GM19463 (cell line): ENCODE data around the gene MDFI.

ENCODE experiments used
- ATAC-seq: cut with Tn5 transposase; IDR thresholded peaks from one replicate; pipeline ENCODE4 v1.9.1; 2021; ENCODE audit warnings: mild to moderate bottlenecking, moderate library complexity; ENCODE audit not compliant: unreplicated experiment

The MDFI gene, protein sequence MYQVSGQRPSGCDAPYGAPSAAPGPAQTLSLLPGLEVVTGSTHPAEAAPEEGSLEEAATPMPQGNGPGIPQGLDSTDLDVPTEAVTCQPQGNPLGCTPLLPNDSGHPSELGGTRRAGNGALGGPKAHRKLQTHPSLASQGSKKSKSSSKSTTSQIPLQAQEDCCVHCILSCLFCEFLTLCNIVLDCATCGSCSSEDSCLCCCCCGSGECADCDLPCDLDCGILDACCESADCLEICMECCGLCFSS

DNA sequence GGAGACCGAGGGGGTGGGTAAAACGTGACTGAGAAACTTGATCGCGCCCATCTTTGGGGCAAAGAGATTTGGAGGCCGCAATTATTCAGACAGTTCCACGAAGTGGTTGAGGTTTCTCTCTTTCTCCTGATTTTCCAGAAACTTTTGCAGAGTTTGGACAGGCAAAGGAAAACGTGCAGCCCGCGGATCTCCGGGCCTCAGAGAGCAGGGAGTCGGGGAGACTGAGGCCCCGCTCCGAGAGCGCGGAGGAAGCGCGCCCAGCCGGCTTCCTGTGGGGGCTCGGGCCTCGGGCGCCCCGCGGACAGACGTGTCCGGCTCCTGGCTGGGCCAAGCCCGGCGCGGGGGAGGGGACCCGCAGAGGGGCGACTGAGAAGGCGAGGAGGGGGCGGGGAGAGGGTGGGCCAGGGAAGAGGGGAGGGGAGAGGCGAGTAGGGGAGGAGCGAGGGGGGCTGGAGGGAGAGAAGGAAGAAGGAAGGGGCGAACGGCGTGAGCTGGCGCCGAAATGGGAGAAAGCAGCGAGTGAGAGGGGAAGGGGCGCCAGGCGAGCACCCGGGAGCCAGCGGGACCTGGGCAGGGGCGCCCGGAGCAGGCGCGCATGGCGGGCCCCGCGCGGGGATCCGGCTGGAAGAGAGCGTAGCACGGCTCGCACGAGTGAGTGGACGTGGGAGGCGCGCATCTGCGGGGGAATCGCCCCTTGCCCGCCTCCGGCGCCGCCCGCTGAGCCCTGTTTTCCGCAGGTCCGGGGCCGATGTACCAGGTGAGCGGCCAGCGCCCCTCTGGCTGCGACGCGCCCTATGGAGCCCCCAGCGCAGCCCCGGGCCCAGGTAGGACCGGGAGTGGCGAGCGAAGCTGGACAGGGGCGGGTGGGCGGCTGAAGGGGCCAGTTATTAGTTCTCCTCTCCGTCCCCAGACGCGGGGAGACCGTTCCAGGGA is at the start of gene MDFI:
Gene MDFI, plus strand, starts transcription at position 467 of the 933 bp plus-strand sequence. Its CDS starts 282 bp downstream, at position 749.
- no peak for ATAC-seq

DNA sequence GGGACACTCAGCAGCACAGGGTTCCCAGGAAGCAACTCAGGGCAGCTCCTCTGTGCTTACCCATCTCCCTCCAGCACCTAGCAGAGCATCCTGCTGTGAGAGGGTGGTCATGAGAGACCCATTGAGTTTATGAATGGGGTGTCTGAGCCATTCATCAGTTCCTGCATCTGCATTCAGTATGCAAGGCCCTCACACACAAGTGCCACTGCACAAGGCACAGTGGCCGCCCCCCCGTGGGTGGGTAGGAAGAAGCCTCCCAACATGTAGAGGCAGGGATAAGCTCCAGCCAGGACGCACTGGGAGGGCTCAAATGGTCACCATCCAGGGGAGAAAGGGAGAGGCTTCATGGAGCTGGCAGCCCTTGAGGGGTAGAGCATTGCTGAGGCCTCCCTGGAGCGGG is 49.0 kb upstream of the MDFI start:
- no peak for ATAC-seq

DNA sequence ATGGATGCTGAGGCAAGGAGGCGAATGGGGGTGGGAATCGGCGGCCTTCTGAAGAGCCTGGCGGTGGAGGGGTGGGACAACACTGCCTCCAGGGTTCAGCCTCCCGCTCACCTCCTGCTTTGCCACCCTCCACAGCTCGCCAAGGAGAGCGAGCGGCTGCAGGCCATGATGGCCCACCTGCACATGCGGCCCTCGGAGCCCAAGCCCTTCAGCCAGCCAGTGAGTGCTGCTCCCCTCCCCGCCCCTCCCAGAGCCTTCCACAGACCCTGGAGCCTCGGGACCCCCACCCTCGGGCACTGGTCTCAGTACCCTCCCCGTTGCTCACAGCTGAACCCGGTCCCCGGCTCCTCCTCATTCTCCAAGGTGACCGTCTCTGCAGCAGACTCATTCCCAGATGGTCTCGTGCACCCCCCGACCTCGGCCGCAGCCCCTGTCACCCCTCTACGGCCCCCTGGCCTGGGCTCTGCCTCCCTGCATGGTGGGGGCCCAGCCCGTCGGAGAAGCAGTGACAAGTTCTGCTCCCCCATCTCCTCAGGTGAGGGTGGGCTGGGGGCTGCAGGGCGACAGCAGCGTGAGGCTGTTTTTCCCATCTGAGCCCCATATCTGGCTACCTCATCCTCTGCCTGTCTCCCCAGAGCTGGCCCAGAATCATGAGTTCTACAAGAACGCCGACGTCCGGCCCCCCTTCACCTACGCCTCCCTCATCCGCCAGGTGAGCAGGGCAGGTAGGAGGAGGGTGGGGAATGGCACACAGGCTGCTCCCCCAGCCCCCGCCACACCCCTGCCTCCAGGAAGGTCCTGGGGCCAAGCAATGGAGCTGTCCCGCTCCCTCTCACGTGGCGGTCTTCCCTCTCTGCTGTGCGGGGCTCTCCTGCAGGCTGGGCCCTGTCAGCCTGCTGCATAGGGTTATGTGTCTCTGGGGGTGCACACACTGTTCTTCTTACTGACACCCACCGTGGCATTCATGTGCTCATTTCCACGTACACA is 48.3 kb upstream of the MDFI start:
- ATAC-seq = no peak

DNA sequence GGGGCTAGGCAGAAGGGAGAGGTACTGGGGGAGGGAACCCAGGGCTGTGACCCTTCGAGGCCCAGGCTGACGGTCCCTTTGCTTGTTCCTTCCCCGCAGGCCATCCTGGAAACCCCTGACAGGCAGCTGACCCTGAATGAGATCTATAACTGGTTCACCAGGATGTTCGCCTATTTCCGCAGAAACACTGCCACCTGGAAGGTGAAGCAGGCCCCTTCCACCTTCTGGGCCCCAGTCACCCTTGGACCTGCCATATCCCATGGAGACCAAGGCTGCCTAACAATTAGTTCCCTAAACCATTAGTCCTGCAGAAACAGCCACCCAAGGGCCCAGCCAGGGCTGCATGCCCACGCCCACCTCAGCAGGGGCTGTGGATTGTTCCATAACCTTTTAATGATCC is 47.1 kb upstream of the MDFI start:
- no peak for ATAC-seq

DNA sequence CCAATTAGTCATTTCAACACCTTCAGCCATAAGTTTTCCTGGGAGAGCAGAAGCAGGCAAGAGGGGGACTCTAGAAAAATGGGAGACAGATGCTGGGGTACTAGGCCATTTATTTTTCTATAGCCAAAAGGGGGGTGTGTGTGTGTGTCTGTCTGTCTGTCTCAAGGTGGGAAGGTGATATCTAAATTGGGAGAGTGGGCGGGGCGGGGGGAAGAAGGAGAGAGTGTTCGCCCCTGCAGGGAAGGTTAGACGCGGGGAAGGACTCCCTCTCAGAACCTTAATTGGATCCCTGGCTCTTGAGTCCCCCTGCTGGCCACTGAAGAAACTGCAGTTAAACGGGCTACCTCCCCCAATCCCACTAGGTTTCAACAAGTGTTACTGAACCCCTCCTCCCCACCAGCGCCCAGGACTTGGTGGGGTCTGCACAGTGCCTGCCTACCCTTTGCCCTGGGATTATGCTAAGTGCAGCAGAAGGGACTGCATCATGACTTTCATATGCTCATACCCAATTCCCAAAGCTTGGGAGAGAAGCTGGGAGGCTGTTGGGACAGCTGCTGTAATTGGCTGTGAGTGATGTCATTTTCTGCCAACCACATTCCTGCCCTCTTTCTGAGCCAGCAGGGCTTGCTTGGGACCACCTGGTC is 46.3 kb upstream of the MDFI start:
- ATAC-seq = no peak

DNA sequence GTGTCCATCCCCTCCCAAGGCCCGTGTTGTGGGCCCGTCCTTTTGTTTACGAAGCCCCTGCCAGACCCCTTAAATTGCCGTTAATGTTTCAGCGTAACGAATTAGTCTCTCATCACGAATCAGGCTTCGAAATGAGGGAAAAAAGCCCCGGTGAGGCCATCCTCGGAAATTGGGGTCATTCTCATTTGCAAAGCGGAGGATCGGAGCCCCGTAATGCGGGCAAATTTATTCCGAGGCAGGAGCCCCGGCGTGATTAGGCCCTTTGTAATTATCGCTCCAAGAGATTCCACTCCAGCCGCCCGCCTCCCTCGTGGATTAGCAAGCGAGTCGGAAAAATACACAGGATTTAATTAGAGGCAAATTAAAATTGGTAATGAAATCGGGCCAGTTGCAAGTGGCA is 44.9 kb upstream of the MDFI start:
- no peak for ATAC-seq

DNA sequence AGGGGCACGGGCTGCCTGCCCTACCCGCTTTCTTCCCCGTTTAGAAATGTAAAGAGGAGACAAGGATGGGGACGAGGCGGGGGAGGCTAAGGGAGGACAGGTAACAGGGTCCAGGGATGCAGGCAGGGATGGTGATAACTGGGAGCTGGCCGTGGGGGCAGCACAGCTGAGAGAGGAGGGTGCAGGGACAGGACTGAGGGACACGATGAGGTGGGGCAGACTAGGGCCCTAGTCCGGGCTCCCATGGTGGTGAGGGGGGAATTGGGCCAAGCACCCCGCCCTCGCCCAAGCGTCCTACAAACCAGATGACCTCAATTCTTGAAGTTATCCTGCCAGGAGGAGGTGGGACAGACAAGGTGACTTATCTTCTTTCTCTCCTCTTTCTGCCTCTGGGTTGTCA is 44.4 kb upstream of the MDFI start:
- ATAC-seq = no peak

DNA sequence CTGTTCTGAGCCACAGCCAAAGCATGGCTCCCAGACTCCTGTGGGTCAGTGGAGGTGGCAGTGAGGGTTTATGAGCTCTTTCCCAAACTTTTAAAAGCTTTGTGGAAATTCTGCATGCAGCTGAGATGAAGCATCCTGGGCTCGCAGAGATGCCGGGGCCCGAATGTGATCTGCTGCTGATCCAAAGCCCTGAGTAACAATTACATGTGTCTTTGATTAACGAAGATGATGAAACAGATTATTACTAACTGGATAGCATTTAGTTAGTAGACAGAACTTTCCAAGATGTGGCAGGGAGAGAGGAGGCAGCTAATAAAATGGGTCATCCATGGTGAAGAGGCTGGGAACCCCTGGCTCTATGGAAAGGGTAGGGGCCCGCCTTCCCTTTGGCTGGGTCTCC is 43.9 kb upstream of the MDFI start:
- no peak for ATAC-seq

DNA sequence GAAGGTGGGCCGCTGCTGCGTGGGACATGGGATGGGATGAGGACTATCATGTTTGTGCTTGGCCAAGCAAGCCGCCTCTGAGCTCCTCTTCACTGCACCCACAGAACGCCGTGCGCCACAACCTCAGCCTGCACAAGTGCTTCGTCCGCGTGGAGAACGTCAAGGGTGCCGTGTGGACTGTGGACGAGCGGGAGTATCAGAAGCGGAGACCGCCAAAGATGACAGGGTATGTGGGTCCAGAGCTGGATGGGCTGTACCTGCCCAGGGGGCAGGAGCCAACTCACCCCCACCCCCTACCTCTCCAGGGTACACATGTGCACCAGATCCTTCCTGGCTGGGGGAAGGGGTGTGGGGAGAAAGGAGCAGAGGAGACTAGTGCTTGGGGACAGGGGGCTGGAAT is 43.5 kb upstream of the MDFI start:
- no peak for ATAC-seq

DNA sequence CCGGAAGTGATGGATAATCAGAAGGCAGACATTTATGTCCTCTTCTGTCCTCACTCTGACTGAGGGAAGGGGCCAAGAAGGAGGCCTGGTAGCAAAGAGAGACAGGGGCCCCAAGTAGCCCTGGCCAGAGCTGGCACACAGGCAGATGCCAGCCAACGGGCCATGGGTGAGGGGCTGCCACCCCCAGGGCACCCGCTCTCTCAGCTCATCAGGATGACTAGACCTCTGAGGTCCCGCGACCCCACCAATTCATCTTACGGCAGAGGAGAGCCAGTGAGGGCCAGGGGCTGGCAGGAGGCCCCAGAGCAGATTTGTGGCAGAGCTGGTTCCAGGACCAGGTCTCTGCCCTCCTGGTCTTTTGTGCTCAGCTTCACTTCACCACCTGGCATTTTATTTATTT is 43.1 kb upstream of the MDFI start:
- ATAC-seq = no peak

DNA sequence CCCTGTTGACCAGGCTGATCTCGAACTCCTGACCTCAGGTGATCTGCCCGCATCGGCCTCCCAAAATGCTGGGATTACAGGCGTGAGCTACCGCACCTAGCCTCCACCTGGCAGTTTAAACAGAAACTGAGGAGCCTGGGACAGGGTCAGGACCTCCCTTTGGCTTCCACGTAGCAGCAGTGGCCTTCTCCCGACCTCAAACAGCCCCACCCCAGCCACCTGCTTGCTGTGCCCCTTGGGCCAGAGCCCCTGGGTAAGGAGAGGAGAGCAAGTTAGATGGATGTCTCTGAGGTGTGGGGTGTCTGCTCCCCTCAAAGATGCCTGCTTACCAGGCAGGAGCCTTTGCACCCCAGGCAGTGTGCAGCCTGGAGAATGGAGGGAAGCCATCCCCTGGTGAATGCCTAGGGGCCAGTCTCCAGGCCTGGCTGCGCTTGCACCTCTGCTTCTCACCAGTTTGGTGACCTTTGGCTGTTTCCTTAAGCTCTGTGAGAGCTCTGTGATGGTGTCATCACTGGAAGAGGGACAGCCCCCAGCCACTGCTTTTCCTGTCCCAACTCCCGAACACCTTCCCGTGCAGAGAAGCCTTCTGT is 42.1 kb upstream of the MDFI start:
- ATAC-seq = no peak

DNA sequence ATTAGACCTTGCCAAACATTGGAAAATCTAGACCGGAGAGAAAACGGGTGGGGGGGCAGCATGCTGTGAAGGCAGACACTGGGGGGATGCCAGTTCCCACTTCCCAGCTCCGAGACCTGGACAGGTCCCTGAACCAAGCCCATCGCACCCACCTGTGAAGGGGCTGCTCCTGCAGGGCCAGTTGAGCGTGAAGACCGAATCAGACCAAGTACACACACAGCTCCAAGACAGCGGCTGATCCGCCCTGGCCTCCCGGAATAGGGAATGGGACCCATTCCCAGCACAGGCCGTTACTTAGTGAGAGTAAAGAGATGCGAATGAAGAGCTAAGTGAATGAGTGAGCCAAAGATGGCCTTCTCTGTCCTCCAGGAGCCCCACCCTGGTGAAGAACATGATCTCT is 41.5 kb upstream of the MDFI start:
- ATAC-seq = no peak

DNA sequence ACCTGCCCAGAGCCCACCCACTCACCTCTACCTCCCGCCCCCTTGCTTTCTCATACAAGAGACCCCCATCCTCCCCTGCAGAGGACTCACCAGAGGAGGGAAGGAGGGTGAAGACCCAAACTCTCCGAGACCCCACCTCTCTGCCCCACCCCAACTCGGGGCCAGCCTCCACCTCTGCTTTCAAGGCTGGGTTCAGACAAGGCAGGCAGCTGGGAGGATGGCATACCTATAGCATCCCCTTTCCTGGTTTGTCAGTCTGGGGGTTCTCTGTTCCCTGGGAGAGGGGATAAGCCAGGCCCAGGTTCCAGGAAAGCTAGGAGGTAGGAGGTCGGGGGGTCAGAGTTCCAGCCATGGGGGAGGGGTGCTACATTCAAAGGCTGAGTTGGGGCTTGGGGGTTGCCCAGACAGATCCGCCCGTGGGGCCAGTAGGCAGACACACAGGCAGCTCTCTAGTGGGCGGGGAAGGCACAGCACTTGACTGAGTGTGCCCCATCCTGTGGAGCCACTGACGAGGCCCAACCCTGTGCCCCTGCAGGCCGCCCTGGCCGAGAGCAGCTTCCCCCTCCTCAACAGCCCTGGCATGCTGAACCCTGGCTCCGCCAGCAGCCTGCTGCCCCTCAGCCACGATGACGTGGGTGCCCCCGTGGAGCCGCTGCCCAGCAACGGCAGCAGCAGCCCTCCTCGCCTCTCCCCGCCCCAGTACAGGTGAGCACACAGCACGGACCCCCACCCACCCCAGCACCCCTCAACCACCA is 40.8 kb upstream of the MDFI start:
- no peak for ATAC-seq

DNA sequence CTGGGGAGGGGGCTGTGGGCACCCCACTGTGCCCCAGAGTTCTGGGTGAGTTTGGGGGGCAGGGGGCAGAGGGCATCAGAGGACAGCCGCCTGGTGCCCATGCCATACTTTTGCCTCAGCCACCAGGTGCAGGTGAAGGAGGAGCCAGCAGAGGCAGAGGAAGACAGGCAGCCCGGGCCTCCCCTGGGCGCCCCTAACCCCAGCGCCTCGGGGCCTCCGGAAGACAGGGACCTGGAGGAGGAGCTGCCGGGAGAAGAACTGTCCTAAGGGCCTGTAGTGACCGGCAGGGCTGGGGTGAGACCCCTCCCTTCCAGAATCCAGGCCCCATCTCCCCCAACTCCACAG is 39.6 kb upstream of the MDFI start:
- ATAC-seq = no peak

DNA sequence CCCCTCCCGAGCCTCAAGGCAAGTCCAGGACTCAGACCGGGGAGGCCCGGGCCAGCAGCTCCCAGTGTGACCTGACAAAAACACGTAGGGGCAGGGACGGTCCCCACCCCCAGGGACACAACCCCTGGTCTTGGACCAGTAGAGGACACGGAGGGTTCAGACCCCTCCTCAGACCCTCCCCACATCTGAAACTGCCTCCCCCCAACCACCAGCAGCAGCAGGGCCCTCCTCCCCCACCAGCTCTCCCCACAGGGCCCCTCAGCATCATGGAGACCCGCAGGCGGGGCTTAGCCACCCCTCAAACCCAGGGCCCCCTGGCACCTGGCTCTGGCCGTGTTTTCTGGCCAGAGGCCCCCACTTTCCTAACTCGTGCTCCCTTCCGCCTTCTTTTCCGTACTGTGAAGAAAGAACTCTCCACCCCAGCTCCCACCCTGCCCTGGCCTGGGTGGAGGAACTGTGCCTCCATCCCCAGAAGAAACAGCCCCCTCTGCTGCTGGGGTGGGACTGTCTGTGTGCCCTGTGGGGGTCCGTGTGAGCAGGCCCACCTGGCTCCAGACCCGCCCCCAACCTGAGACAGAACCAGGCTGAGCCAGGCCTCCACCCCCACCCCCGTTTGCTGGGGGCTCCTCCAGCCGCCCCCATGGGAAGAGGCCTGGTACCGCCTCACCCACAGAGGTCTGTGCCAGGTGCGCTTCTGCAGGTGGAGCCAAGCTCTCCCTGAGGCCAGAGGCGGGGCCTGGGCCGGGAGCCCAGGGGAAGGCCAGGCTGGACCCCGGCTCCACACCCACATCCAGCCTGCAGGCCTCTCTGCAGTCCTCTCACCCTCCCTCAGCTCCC is 39.0 kb upstream of the MDFI start:
- ATAC-seq = no peak

DNA sequence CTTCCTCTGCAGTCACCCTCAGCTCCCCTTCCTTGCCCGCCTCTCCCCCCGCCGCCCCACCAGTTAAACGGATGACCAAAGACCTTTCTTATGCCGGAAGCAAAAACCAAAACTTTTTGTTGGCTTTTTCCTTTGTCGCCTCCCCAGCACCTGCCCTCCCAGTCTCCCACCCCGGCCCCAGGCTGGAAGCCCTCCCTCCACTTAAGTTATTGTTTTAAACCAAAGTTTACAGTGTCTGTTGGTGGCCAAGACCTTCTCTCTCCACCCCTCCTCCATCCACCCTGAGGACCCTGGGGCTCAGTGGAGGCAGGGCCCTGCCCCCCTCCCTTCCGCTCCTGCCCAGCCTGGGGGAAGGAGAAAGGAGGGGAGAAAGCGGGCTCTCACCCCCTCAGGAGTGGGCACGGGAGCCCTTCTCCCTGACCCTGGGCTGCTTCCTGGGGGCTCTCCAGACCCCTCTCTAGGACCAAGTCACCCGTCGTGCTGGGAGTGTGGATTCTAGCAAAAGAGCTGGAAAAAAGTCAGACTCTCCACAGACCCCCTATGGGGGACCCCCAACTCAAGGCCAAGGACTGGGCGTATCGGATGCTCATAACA is 38.3 kb upstream of the MDFI start:
- ATAC-seq = no peak

DNA sequence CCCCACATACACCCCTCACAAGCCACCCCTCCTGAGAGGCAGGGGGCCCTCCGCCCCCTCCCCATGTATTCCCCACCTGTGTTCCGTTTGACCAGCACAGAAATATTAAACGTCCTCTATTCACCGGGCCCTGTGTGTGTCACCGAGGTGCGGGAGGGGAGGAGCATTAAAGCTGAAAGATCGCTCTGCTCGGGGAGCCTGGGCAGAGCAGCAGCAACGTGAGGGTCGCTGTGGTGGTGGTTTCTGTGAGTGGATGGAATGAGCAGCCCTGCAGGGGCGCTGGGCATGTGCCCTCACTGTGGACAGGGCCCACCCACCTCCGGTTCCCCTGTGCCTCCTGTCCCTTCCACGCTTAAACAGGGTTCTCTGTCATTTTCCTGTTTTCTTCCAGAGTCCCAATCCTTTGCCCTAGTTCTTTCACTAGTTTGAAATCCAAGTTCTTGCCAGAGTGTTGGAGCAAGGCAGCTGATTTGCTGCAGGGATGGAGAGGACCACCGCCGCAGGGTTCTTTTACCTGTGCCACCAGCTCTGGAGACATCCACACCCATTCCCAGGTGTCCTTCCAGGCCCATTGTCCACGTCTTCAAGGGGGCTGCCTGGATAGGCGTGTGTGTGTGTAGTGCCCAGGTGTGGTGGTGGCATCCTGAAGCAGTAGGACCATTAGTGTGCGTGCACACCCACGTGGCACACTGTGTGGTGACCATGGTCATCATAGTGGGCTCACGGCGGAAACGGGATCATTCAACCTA is 37.6 kb upstream of the MDFI start:
- no peak for ATAC-seq

DNA sequence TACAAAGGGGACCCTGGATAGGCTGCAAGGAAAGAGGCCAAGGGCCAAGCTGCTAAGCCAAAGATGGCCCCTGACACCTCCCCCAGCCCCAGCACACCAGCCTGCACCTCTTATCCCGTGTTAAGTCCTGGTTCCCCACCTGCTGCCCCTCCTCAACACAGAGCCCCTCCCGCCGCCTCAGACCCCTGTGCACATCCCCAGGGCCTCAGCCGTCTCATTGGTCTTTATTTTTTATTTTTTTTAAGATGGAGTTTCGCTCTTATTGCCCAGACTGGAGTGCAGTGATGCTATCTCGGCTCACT is 37.1 kb upstream of the MDFI start:
- ATAC-seq = no peak
